ENCODE measurements around the gene SLC35D1.

Gene SLC35D1

GRCh38 chr1:67005068-67005467 is 48.9 kb downstream of the SLC35D1 start:
- H3K27ac ChIP-seq, result no peak overlapping the region
- TF ChIP-seq ZFX (IDR thresholded peaks at IDR 0.05), result no peak

DNA sequence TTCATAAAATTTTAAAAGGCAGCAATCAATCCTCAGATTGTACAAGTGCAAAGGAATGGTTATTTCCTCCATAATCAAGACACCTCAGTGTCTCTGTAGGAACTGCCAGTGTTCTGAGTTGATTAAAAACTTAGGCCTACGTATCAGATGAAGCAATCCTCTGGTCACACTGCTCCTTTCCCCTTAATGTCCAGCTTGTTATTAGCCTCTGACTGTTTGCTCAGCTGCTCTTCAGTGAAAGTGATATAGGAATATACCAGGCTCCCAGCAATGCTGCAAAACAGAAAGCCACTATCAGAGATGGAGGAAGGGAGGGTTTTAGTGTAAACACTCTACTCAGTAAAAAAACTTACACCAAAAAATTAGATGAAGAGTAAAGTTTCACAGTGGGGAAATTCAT is 49.8 kb downstream of the SLC35D1 start:
- no peak overlapping the region for H3K27ac ChIP-seq
- TF ChIP-seq ZFX (IDR thresholded peaks at IDR 0.05) (no peak), CTCF (conservative IDR thresholded peaks at IDR 0.05) (no peak)

DNA sequence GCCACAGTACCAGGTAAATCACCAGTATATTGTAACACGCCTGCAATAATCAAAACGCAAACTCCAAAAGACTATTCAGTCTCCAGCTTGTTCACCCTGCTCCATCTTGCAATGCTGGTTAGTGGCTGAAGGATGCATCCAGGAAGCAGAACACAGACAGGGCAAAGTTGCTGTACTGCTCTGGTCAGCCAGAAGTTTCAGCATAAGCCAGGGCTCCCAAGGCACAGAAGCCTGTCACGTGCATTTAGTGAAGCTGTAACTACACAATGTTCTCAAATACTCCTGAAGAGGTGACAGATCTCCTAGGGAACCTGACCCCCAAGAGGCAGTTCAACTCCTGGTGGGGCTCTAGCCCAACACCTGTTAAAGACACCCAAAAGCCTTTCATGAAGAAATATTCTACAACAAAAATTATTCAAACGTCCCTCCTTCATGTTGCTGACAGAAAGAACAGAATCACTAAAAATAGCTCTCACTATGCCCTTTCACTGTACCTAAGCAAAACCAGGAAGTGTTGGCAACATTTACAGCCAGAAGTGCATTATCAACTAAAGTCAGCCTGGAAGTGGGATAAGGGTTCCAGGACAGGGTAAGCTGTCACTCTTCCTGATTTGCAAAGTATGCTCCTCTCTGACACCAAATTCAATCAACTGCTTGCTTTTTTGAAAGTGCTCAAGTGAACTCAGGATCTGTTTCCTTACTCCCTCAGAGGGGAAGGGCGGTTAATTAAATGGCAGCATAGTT is 52.1 kb downstream of the SLC35D1 start:
- H3K27ac ChIP-seq, result no peak overlapping the region
- TF ChIP-seq CTCF (conservative IDR thresholded peaks at IDR 0.05) (no peak), ZFX (IDR thresholded peaks at IDR 0.05) (no peak)

- H3K27ac ChIP-seq, result no peak overlapping the region
- TF ChIP-seq ZFX (IDR thresholded peaks at IDR 0.05) (no peak), CTCF (conservative IDR thresholded peaks at IDR 0.05) (no peak)
Observed at GRCh38 chr1:66999640-67000400, 54.1 kb downstream of the SLC35D1 start.

- no peak overlapping the region for H3K27ac ChIP-seq
- no peak for TF ChIP-seq CTCF (conservative IDR thresholded peaks at IDR 0.05)
- no peak for TF ChIP-seq ZFX (IDR thresholded peaks at IDR 0.05)
Observed at GRCh38 chr1:66998972-66999371, 55.0 kb downstream of the SLC35D1 start.

GRCh38 chr1:66996018-66996682 is 57.8 kb downstream of the SLC35D1 start:
- no peak overlapping the region for H3K27ac ChIP-seq
- TF ChIP-seq CTCF (conservative IDR thresholded peaks at IDR 0.05), result peak; percentile 92
- TF ChIP-seq ZFX (IDR thresholded peaks at IDR 0.05), result no peak

DNA sequence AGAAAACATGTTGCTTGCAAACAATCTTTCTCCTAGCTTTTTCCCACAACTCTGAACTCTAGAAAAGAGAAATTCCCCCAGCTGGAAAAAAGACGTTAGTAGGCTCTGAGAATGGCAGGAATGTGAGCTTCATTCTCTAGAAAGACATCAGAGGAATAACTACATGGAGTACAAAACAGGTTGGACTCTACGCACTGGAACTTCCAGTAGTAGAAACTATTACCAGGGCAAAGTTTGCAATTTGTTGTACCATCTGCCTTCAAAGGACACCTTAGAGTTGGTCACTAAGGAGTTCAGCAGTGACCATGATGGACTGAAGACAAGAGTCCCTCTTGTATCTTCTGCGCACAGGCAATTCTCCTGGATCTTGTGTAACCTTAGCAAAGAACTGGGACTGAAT is 60.9 kb downstream of the SLC35D1 start:
- H3K27ac ChIP-seq, result no peak overlapping the region
- TF ChIP-seq CTCF (conservative IDR thresholded peaks at IDR 0.05), result no peak
- no peak for TF ChIP-seq ZFX (IDR thresholded peaks at IDR 0.05)
